Activated T-cell treated with anti-CD3 and anti-CD28 coated beads, Interleukin-2, amount 50 U/mL, for 24 hours (primary cell): ENCODE data around the gene AGPAT4.

Experiments
- DNase-seq: peaks from one replicate; pipeline ENCODE4 v3.0.0-alpha.2; 2020
- H3K27ac Mint-ChIP-seq: 2 replicates; pipeline ENCODE4 v1.8.0; 2020; ENCODE audit warnings: mild to moderate bottlenecking, mixed read lengths
- H3K27me3 Mint-ChIP-seq: 2 replicates; pipeline ENCODE4 v1.8.0; 2020; ENCODE audit warnings: mixed read lengths
- H3K36me3 Mint-ChIP-seq: 2 replicates; pipeline ENCODE4 v1.8.0; 2020; ENCODE audit warnings: low read depth, mixed read lengths
- H3K4me1 Mint-ChIP-seq: 2 replicates; pipeline ENCODE4 v1.8.0; 2020; ENCODE audit warnings: low read depth, mixed read lengths
- H3K4me3 Mint-ChIP-seq: 2 replicates; pipeline ENCODE4 v1.8.0; 2020; ENCODE audit warnings: mild to moderate bottlenecking, moderate library complexity, mixed read lengths
- H3K9me3 Mint-ChIP-seq: 2 replicates; pipeline ENCODE4 v1.8.0; 2020; ENCODE audit warnings: mixed read lengths

AGPAT4 gene

GRCh38 chr6:161271343-161272030 is 2.4 kb downstream of the AGPAT4 start:
- Mint-ChIP-seq H3K4me3 (no peak overlapping the region), H3K27ac (no peak overlapping the region), H3K9me3 (no peaks in the 10 kb centered on the region), H3K36me3 (peaks cover 5% of the 10 kb centered on the region), H3K4me1 (peaks cover 21% of the 10 kb centered on the region), H3K27me3 (peaks cover 3% of the 10 kb centered on the region)
- DNase-seq, result no peak

- Mint-ChIP-seq H3K9me3 (no peaks in the 10 kb centered on the region), H3K36me3 (peaks cover 5% of the 10 kb centered on the region), H3K4me1 (peaks cover 21% of the 10 kb centered on the region), H3K27me3 (peaks cover 3% of the 10 kb centered on the region), H3K27ac (no peak overlapping the region), H3K4me3 (no peak overlapping the region)
- DNase-seq, result no peak
Measured at GRCh38 chr6:161270116-161270515, 3.7 kb downstream of the AGPAT4 start.

- H3K36me3 Mint-ChIP-seq, result peaks cover 7% of the 10 kb centered on the region
- no peak overlapping the region for H3K4me3 Mint-ChIP-seq
- H3K27ac Mint-ChIP-seq, result no peak overlapping the region
- no peak for DNase-seq
- no peaks in the 10 kb centered on the region for H3K27me3 Mint-ChIP-seq
- H3K9me3 Mint-ChIP-seq, result no peaks in the 10 kb centered on the region
- peaks cover 14% of the 10 kb centered on the region for H3K4me1 Mint-ChIP-seq
Measured at GRCh38 chr6:161269310-161269709, 4.6 kb downstream of the AGPAT4 start.

- no peaks in the 10 kb centered on the region for H3K27me3 Mint-ChIP-seq
- peaks cover 11% of the 10 kb centered on the region for H3K4me1 Mint-ChIP-seq
- DNase-seq, result no peak
- peaks cover 5% of the 10 kb centered on the region for H3K36me3 Mint-ChIP-seq
- no peak overlapping the region for H3K27ac Mint-ChIP-seq
- no peak overlapping the region for H3K4me3 Mint-ChIP-seq
- H3K9me3 Mint-ChIP-seq, result no peaks in the 10 kb centered on the region
Measured at GRCh38 chr6:161268531-161269210, 5.2 kb downstream of the AGPAT4 start.

- no peak for DNase-seq
- Mint-ChIP-seq H3K27me3 (no peaks in the 10 kb centered on the region), H3K4me1 (no peaks in the 10 kb centered on the region), H3K9me3 (no peaks in the 10 kb centered on the region), H3K36me3 (peaks cover 5% of the 10 kb centered on the region), H3K4me3 (no peak overlapping the region), H3K27ac (no peak overlapping the region)
Measured at GRCh38 chr6:161266513-161267230, 7.2 kb downstream of the AGPAT4 start.

GRCh38 chr6:161265975-161266374 is 7.9 kb downstream of the AGPAT4 start:
- Mint-ChIP-seq H3K4me1 (no peaks in the 10 kb centered on the region), H3K36me3 (peaks cover 10% of the 10 kb centered on the region), H3K27ac (no peak overlapping the region), H3K9me3 (no peaks in the 10 kb centered on the region), H3K4me3 (no peak overlapping the region), H3K27me3 (no peaks in the 10 kb centered on the region)
- no peak for DNase-seq

- Mint-ChIP-seq H3K36me3 (peaks cover 11% of the 10 kb centered on the region), H3K4me3 (no peak overlapping the region), H3K9me3 (no peaks in the 10 kb centered on the region), H3K27ac (no peak overlapping the region), H3K4me1 (no peaks in the 10 kb centered on the region), H3K27me3 (no peaks in the 10 kb centered on the region)
- DNase-seq, result no peak
Measured at GRCh38 chr6:161265554-161265953, 8.3 kb downstream of the AGPAT4 start.

- Mint-ChIP-seq H3K27ac (no peak overlapping the region), H3K9me3 (no peaks in the 10 kb centered on the region), H3K4me3 (no peak overlapping the region), H3K4me1 (no peaks in the 10 kb centered on the region), H3K27me3 (no peaks in the 10 kb centered on the region), H3K36me3 (peaks cover 13% of the 10 kb centered on the region)
- no peak for DNase-seq
Measured at GRCh38 chr6:161264181-161264580, 9.7 kb downstream of the AGPAT4 start.

- Mint-ChIP-seq H3K4me3 (no peak overlapping the region), H3K36me3 (peaks cover 10% of the 10 kb centered on the region), H3K27me3 (no peaks in the 10 kb centered on the region), H3K9me3 (no peaks in the 10 kb centered on the region), H3K4me1 (no peaks in the 10 kb centered on the region), H3K27ac (no peak overlapping the region)
- no peak for DNase-seq
Measured at GRCh38 chr6:161261816-161262215, 12.0 kb downstream of the AGPAT4 start.

- no peak overlapping the region for H3K27ac Mint-ChIP-seq
- H3K9me3 Mint-ChIP-seq, result no peaks in the 10 kb centered on the region
- peaks cover 10% of the 10 kb centered on the region for H3K36me3 Mint-ChIP-seq
- no peak for DNase-seq
- no peak overlapping the region for H3K4me3 Mint-ChIP-seq
- no peaks in the 10 kb centered on the region for H3K27me3 Mint-ChIP-seq
- H3K4me1 Mint-ChIP-seq, result no peaks in the 10 kb centered on the region
Measured at GRCh38 chr6:161261325-161261724, 12.5 kb downstream of the AGPAT4 start.

GRCh38 chr6:161259302-161259701 is 14.6 kb downstream of the AGPAT4 start:
- H3K36me3 Mint-ChIP-seq, result peaks cover 8% of the 10 kb centered on the region
- no peaks in the 10 kb centered on the region for H3K27me3 Mint-ChIP-seq
- H3K4me3 Mint-ChIP-seq, result no peak overlapping the region
- H3K4me1 Mint-ChIP-seq, result no peaks in the 10 kb centered on the region
- DNase-seq, result no peak
- no peak overlapping the region for H3K27ac Mint-ChIP-seq
- H3K9me3 Mint-ChIP-seq, result no peaks in the 10 kb centered on the region

- DNase-seq, result no peak
- Mint-ChIP-seq H3K4me1 (no peaks in the 10 kb centered on the region), H3K4me3 (no peak overlapping the region), H3K27ac (no peak overlapping the region), H3K36me3 (peaks cover 8% of the 10 kb centered on the region), H3K9me3 (no peaks in the 10 kb centered on the region), H3K27me3 (no peaks in the 10 kb centered on the region)
Measured at GRCh38 chr6:161257793-161258457, 15.9 kb downstream of the AGPAT4 start.

- H3K27ac Mint-ChIP-seq, result no peak overlapping the region
- no peaks in the 10 kb centered on the region for H3K4me1 Mint-ChIP-seq
- no peaks in the 10 kb centered on the region for H3K9me3 Mint-ChIP-seq
- DNase-seq, result no peak
- no peaks in the 10 kb centered on the region for H3K27me3 Mint-ChIP-seq
- H3K36me3 Mint-ChIP-seq, result peaks cover 7% of the 10 kb centered on the region
- no peak overlapping the region for H3K4me3 Mint-ChIP-seq
Measured at GRCh38 chr6:161256407-161256806, 17.5 kb downstream of the AGPAT4 start.

GRCh38 chr6:161255518-161255917 is 18.3 kb downstream of the AGPAT4 start:
- Mint-ChIP-seq H3K27ac (no peak overlapping the region), H3K27me3 (no peaks in the 10 kb centered on the region), H3K36me3 (peaks cover 2% of the 10 kb centered on the region), H3K4me3 (no peak overlapping the region), H3K4me1 (no peaks in the 10 kb centered on the region), H3K9me3 (no peaks in the 10 kb centered on the region)
- DNase-seq, result no peak
